ENCODE data around the gene BMP4.

- TF ChIP-seq, protein P1, sequence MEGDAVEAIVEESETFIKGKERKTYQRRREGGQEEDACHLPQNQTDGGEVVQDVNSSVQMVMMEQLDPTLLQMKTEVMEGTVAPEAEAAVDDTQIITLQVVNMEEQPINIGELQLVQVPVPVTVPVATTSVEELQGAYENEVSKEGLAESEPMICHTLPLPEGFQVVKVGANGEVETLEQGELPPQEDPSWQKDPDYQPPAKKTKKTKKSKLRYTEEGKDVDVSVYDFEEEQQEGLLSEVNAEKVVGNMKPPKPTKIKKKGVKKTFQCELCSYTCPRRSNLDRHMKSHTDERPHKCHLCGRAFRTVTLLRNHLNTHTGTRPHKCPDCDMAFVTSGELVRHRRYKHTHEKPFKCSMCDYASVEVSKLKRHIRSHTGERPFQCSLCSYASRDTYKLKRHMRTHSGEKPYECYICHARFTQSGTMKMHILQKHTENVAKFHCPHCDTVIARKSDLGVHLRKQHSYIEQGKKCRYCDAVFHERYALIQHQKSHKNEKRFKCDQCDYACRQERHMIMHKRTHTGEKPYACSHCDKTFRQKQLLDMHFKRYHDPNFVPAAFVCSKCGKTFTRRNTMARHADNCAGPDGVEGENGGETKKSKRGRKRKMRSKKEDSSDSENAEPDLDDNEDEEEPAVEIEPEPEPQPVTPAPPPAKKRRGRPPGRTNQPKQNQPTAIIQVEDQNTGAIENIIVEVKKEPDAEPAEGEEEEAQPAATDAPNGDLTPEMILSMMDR (IDR thresholded peaks at IDR 0.05) = no peak
- TF ChIP-seq POLR2A (IDR thresholded peaks at IDR 0.05) = no peak
Observed at GRCh38 chr14:53969326-53969725, 12.7 kb upstream of the BMP4 start.

Measured in lower leg skin (tissue), 3 donors.